Measurements from ENCODE around the gene PPP3R2. TPM values are rescaled to one million over a fixed set of nuclear protein-coding genes. Genes with fewer than 3 reads are reported as not detected.

PPP3R2 gene, protein sequence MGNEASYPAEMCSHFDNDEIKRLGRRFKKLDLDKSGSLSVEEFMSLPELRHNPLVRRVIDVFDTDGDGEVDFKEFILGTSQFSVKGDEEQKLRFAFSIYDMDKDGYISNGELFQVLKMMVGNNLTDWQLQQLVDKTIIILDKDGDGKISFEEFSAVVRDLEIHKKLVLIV
- total RNA-seq (2014; rRNA removed) (not detected in 2 replicates), Bru-seq, nascent RNA (not detected), BruChase-seq, experiment 1, labeled RNA remaining after a 6-hour chase (not detected), BruChase-seq, experiment 2, labeled RNA remaining after a 2-hour chase (not detected)
- long read RNA-seq = 0 reads

DNA sequence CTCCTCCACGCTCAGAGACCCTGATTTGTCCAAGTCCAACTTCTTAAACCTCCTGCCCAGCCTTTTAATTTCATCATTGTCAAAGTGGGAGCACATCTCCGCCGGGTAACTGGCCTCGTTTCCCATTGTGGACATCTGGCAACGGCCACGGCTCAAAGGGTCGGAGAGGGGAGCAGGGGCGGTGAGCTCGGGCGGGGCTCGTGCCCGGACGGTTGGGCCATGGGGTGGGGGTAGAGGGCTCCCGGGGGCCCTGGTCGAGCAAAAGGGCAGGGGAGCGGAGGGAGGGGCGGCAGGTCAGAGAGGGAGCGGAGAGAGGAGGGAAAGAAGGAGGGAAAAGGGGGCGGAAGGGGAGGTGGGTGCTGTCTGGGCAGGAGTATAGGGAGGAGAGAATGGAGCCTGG lies at the start of gene PPP3R2:
PPP3R2 (minus strand) TSS at position 174 of the 400 bp plus-strand sequence; CDS start at position 126, 48 bp downstream.
- ATAC-seq (no peak), DNase-seq (no peak)
- Histone ChIP-seq H3K4me1 (ENCODE audit: insufficient read depth, low read length) (peaks cover under 1% of the 10 kb centered on the region; the same call in 1 of the 2 replicates), H2AFZ (ENCODE audit: low read length) (no peak within 1 kb of the TSS), H3K79me2 (ENCODE audit: low read length) (no peaks in the 10 kb centered on the region), H3K4me2 (ENCODE audit: low read length) (no peak within 1 kb of the TSS), H3K9ac (ENCODE audit: low read length) (no peak within 1 kb of the TSS), H3K9me2 (replicated peaks; ENCODE audit: low read length) (no peaks in the 10 kb centered on the region), H3K27me3 (ENCODE audit: low read length) (peaks cover 12% of the 10 kb centered on the region; the same call in 1 of the 2 replicates), H3K4me3 (ENCODE audit: low read length) (no peak within 1 kb of the TSS), H3F3A (ENCODE audit: low read length, unreplicated experiment) (no peaks in the 10 kb centered on the region), H3K9me3 (ENCODE audit: low read length) (no peaks in the 10 kb centered on the region), H3K36me3 (ENCODE audit: low read depth, low read length) (no peaks in the 10 kb centered on the region), H3K27ac (ENCODE audit: low read length) (no peak within 1 kb of the TSS), H4K20me1 (ENCODE audit: low read length) (no peaks in the 10 kb centered on the region)
- no TSS peak for BruUV-seq (replicated peaks)
- TF ChIP-seq EZH2 (IDR thresholded peaks at IDR 0.05; ENCODE audit: low read length, unreplicated experiment) (no peak), EZH2phosphoT487 (IDR thresholded peaks at IDR 0.05; ENCODE audit: borderline replicate concordance, low read length) (no peak)
- TF ChIP-seq, protein P1, sequence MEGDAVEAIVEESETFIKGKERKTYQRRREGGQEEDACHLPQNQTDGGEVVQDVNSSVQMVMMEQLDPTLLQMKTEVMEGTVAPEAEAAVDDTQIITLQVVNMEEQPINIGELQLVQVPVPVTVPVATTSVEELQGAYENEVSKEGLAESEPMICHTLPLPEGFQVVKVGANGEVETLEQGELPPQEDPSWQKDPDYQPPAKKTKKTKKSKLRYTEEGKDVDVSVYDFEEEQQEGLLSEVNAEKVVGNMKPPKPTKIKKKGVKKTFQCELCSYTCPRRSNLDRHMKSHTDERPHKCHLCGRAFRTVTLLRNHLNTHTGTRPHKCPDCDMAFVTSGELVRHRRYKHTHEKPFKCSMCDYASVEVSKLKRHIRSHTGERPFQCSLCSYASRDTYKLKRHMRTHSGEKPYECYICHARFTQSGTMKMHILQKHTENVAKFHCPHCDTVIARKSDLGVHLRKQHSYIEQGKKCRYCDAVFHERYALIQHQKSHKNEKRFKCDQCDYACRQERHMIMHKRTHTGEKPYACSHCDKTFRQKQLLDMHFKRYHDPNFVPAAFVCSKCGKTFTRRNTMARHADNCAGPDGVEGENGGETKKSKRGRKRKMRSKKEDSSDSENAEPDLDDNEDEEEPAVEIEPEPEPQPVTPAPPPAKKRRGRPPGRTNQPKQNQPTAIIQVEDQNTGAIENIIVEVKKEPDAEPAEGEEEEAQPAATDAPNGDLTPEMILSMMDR (conservative IDR thresholded peaks at IDR 0.05; ENCODE audit: low read depth, low read length) = no peak
- ChIA-PET POLR2A (ENCODE audit: unreplicated experiment) (no interaction called here), CTCF (no interaction called here)
- intact Hi-C loops (cut with micrococcal nuclease) = no loop called here

DNA sequence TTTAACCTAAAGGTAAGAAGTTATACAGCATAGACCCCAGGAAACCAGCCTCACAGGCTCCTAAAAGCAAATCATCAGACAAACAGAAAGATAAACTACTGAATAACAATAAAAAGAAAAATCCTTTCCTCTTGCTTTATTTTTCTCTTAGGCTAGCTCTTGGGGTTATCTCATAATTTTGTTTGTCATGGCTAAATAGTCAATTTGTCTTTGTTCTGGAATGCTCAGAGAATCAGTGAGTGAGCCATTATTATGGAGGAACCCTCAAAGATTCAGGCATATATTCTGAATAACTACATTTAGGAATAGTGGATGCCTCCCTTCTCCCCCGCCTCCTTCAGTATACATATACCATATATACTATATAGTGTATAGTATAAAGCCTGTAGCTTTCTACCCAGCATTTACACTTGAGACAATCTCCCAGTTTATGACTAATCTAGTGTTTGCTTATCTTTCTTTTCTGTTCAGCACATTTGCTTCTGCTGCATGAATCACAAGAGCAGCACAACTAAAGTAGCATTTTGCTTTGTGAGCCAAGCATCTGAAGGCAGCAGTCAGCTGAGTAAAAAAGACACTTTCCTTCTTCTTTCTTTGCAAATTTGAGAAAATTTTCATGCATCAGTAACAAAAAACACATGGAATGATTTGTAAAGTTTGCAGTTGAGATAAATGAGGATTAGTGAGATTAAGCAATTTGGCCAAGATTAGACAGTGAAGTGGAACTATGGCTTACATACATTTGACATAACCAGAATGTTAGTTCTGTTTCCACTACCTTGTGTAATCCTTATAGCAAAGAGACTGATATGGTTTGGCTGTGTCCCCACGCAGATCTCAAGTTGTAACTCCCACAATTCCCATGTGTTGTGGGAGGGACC lies 45.3 kb upstream of the PPP3R2 start:
- DNase-seq (no peak), ATAC-seq (no peak)
- Histone ChIP-seq H4K20me1 (ENCODE audit: low read length) (no peaks in the 10 kb centered on the region), H3K4me3 (ENCODE audit: low read length) (no peak overlapping the region), H3K9me2 (replicated peaks; ENCODE audit: low read length) (no peaks in the 10 kb centered on the region), H3K27ac (ENCODE audit: low read length) (no peak overlapping the region), H3K9ac (ENCODE audit: low read length) (no peak overlapping the region), H3K36me3 (ENCODE audit: low read depth, low read length) (no peaks in the 10 kb centered on the region), H3K9me3 (ENCODE audit: low read length) (no peaks in the 10 kb centered on the region), H3K4me2 (ENCODE audit: low read length) (no peak overlapping the region), H2AFZ (ENCODE audit: low read length) (no peak overlapping the region), H3K79me2 (ENCODE audit: low read length) (no peaks in the 10 kb centered on the region), H3F3A (ENCODE audit: low read length, unreplicated experiment) (no peaks in the 10 kb centered on the region), H3K4me1 (ENCODE audit: insufficient read depth, low read length) (no peaks in the 10 kb centered on the region), H3K27me3 (ENCODE audit: low read length) (no peaks in the 10 kb centered on the region)
- CTCF ChIA-PET = no interaction called here
- TF ChIP-seq, protein P1 (conservative IDR thresholded peaks at IDR 0.05; ENCODE audit: low read depth, low read length) = no peak
- TF ChIP-seq EZH2phosphoT487 (IDR thresholded peaks at IDR 0.05; ENCODE audit: borderline replicate concordance, low read length) = no peak
- TF ChIP-seq EZH2 (IDR thresholded peaks at IDR 0.05; ENCODE audit: low read length, unreplicated experiment) = no peak
- POLR2A ChIA-PET (ENCODE audit: unreplicated experiment) = no interaction called here
- intact Hi-C loops (cut with micrococcal nuclease) = no loop called here
- BruUV-seq (replicated peaks) = no TSS peak

All from PC-3 (cell line).